K562 (cell line): ENCODE measurements around the gene ARMC6. TPM values are rescaled to one million over a fixed set of nuclear protein-coding genes. Genes with fewer than 3 reads are reported as not detected.

Source experiments
- polyA plus RNA-seq, 8 experiments: library from polyadenylated mRNA; depleted of rRNA in 4 of 8; stranded (reverse) in 5 of 8; unstranded in 3 of 8; fragments of >200 nt; fragmentation: Nextera tagmentation in 2 of 8; fragmentation: Illumina TruSeq in 1 of 8; extraction: Ambion mirVana in 2 of 8; extraction: Trizol in 1 of 8; gene quantifications; 2 replicates each; pipeline versions ENCODE4 v1.2.1 to v1.2.3, GENCODE V29; 2011 to 2014; ENCODE audit warnings: inconsistent platforms in 1 of 8, missing spikeins in 1 of 8
- total RNA-seq, 7 experiments: library from RNA; depleted of rRNA in 6 of 7; stranded (reverse); fragments of >200 nt in 6 of 7; fragmentation: Illumina TruSeq in 2 of 7; extraction: Trizol in 2 of 7; gene quantifications; 2 replicates each; pipeline versions ENCODE4 v1.2.1 to v1.2.3, GENCODE V29; 2011 to 2021; ENCODE audit warnings: low replicate concordance in 1 of 7

Gene ARMC6
- total and polyA plus RNA-seq, 9 of the 15 experiments (the other 6 are each of a cell fraction or from before 2014, with no cell fraction given), result 2.1 to 93.4 (median 63.6) TPM

Other genes with a start within 250 kb of the ARMC6 start
Only the 7 nearest of the 15 such genes appear.
- 239 and 305 TPM in 2 replicates for gene COPE, start 114.2 kb upstream of the ARMC6 start, total RNA-seq (2014; rRNA removed)
- 19.2 and 33.2 TPM in 2 replicates for gene COPE, start 114.2 kb upstream of the ARMC6 start, total RNA-seq (2014; rRNA removed; fragmentation: Illumina TruSeq; extraction: Trizol)
- gene COPE, start 114.2 kb upstream of the ARMC6 start, total RNA-seq (2015; rRNA removed; fragmentation: Illumina TruSeq; extraction: Trizol), result 130 and 147 TPM in 2 replicates
- 273 and 289 TPM in 2 replicates for gene COPE, start 114.2 kb upstream of the ARMC6 start, total RNA-seq (2021)
- gene COPE, start 114.2 kb upstream of the ARMC6 start, polyA plus RNA-seq (2011; rRNA removed), result 159 and 263 TPM in 2 replicates
- 50.1 and 152 TPM in 2 replicates for gene COPE, start 114.2 kb upstream of the ARMC6 start, polyA plus RNA-seq (2014; fragmentation: Illumina TruSeq; extraction: Trizol)
- 10 to 100 TPM in 1 of 2 experiments, 1 to 10 TPM in 1; 5.8 to 18.3 TPM for gene COPE, start 114.2 kb upstream of the ARMC6 start, polyA plus RNA-seq (2014; fragmentation: Nextera tagmentation; extraction: Ambion mirVana)
- 230 and 233 TPM in 2 replicates for gene COPE, start 114.2 kb upstream of the ARMC6 start, polyA plus RNA-seq (2014; rRNA removed)
- 113 and 149 TPM in 2 replicates for gene DDX49, start 113.9 kb upstream of the ARMC6 start, total RNA-seq (2014; rRNA removed)
- gene DDX49, start 113.9 kb upstream of the ARMC6 start, total RNA-seq (2014; rRNA removed; fragmentation: Illumina TruSeq; extraction: Trizol), result 26.2 and 45.7 TPM in 2 replicates
- 51.1 and 57.8 TPM in 2 replicates for gene DDX49, start 113.9 kb upstream of the ARMC6 start, total RNA-seq (2015; rRNA removed; fragmentation: Illumina TruSeq; extraction: Trizol)
- 78.9 and 88.6 TPM in 2 replicates for gene DDX49, start 113.9 kb upstream of the ARMC6 start, total RNA-seq (2021)
- gene DDX49, start 113.9 kb upstream of the ARMC6 start, polyA plus RNA-seq (2011; rRNA removed), result 35.6 and 43.2 TPM in 2 replicates
- 33.3 and 53.3 TPM in 2 replicates for gene DDX49, start 113.9 kb upstream of the ARMC6 start, polyA plus RNA-seq (2014; fragmentation: Illumina TruSeq; extraction: Trizol)
- 1 to 10 TPM; 1.1 to 6.3 TPM for gene DDX49, start 113.9 kb upstream of the ARMC6 start, polyA plus RNA-seq (2014; fragmentation: Nextera tagmentation; extraction: Ambion mirVana)
- 61.3 and 65.9 TPM in 2 replicates for gene DDX49, start 113.9 kb upstream of the ARMC6 start, polyA plus RNA-seq (2014; rRNA removed)
- gene HOMER3, start 92.4 kb upstream of the ARMC6 start, total RNA-seq (2014; rRNA removed), result 4.2 and 6.8 TPM in 2 replicates
- gene HOMER3, start 92.4 kb upstream of the ARMC6 start, total RNA-seq (2014; rRNA removed; fragmentation: Illumina TruSeq; extraction: Trizol), result 1.2 and 1.3 TPM in 2 replicates
- 1.5 and 2.7 TPM in 2 replicates for gene HOMER3, start 92.4 kb upstream of the ARMC6 start, total RNA-seq (2015; rRNA removed; fragmentation: Illumina TruSeq; extraction: Trizol)
- gene HOMER3, start 92.4 kb upstream of the ARMC6 start, total RNA-seq (2021), result 3.4 and 4.1 TPM in 2 replicates
- 5.1 and 10.3 TPM in 2 replicates for gene HOMER3, start 92.4 kb upstream of the ARMC6 start, polyA plus RNA-seq (2011; rRNA removed)
- 2.9 and 4.7 TPM in 2 replicates for gene HOMER3, start 92.4 kb upstream of the ARMC6 start, polyA plus RNA-seq (2014; fragmentation: Illumina TruSeq; extraction: Trizol)
- not detected for gene HOMER3, start 92.4 kb upstream of the ARMC6 start, polyA plus RNA-seq (2014; fragmentation: Nextera tagmentation; extraction: Ambion mirVana)
- 3.7 and 6.4 TPM in 2 replicates for gene HOMER3, start 92.4 kb upstream of the ARMC6 start, polyA plus RNA-seq (2014; rRNA removed)
- 50.6 and 61.7 TPM in 2 replicates for gene SUGP2, start 86 bp upstream of the ARMC6 start, total RNA-seq (2014; rRNA removed)
- gene SUGP2, start 86 bp upstream of the ARMC6 start, total RNA-seq (2014; rRNA removed; fragmentation: Illumina TruSeq; extraction: Trizol), result 63.1 and 70.8 TPM in 2 replicates
- 60.5 and 61.8 TPM in 2 replicates for gene SUGP2, start 86 bp upstream of the ARMC6 start, total RNA-seq (2015; rRNA removed; fragmentation: Illumina TruSeq; extraction: Trizol)
- 96.4 and 97.5 TPM in 2 replicates for gene SUGP2, start 86 bp upstream of the ARMC6 start, total RNA-seq (2021)
- 101 and 135 TPM in 2 replicates for gene SUGP2, start 86 bp upstream of the ARMC6 start, polyA plus RNA-seq (2011; rRNA removed)
- 82.8 and 89.9 TPM in 2 replicates for gene SUGP2, start 86 bp upstream of the ARMC6 start, polyA plus RNA-seq (2014; fragmentation: Illumina TruSeq; extraction: Trizol)
- 10 to 100 TPM; 13.1 to 22.6 TPM for gene SUGP2, start 86 bp upstream of the ARMC6 start, polyA plus RNA-seq (2014; fragmentation: Nextera tagmentation; extraction: Ambion mirVana)
- gene SUGP2, start 86 bp upstream of the ARMC6 start, polyA plus RNA-seq (2014; rRNA removed), result 93.0 and 120 TPM in 2 replicates
- 14.1 and 15.1 TPM in 2 replicates for gene SLC25A42, start 30.4 kb downstream of the ARMC6 start, total RNA-seq (2014; rRNA removed)
- gene SLC25A42, start 30.4 kb downstream of the ARMC6 start, total RNA-seq (2014; rRNA removed; fragmentation: Illumina TruSeq; extraction: Trizol), result 7.9 and 10.5 TPM in 2 replicates
- gene SLC25A42, start 30.4 kb downstream of the ARMC6 start, total RNA-seq (2015; rRNA removed; fragmentation: Illumina TruSeq; extraction: Trizol), result 8.7 and 9.9 TPM in 2 replicates
- gene SLC25A42, start 30.4 kb downstream of the ARMC6 start, total RNA-seq (2021), result 30.2 and 32.2 TPM in 2 replicates
- gene SLC25A42, start 30.4 kb downstream of the ARMC6 start, polyA plus RNA-seq (2011; rRNA removed), result 17.0 and 19.4 TPM in 2 replicates
- 16.4 and 23.3 TPM in 2 replicates for gene SLC25A42, start 30.4 kb downstream of the ARMC6 start, polyA plus RNA-seq (2014; fragmentation: Illumina TruSeq; extraction: Trizol)
- gene SLC25A42, start 30.4 kb downstream of the ARMC6 start, polyA plus RNA-seq (2014; fragmentation: Nextera tagmentation; extraction: Ambion mirVana), result 1 to 10 TPM in 1 of 2 experiments, under 1 TPM in 1; 0.59 to 2.0 TPM
- gene SLC25A42, start 30.4 kb downstream of the ARMC6 start, polyA plus RNA-seq (2014; rRNA removed), result 24.7 and 25.5 TPM in 2 replicates
- gene TMEM161A, start 104.9 kb downstream of the ARMC6 start, total RNA-seq (2014; rRNA removed), result 77.2 and 105 TPM in 2 replicates
- 15.4 and 24.5 TPM in 2 replicates for gene TMEM161A, start 104.9 kb downstream of the ARMC6 start, total RNA-seq (2014; rRNA removed; fragmentation: Illumina TruSeq; extraction: Trizol)
- gene TMEM161A, start 104.9 kb downstream of the ARMC6 start, total RNA-seq (2015; rRNA removed; fragmentation: Illumina TruSeq; extraction: Trizol), result 33.8 and 38.9 TPM in 2 replicates
- gene TMEM161A, start 104.9 kb downstream of the ARMC6 start, total RNA-seq (2021), result 76.7 and 81.2 TPM in 2 replicates
- 42.5 and 66.4 TPM in 2 replicates for gene TMEM161A, start 104.9 kb downstream of the ARMC6 start, polyA plus RNA-seq (2011; rRNA removed)
- 29.2 and 68.5 TPM in 2 replicates for gene TMEM161A, start 104.9 kb downstream of the ARMC6 start, polyA plus RNA-seq (2014; fragmentation: Illumina TruSeq; extraction: Trizol)
- gene TMEM161A, start 104.9 kb downstream of the ARMC6 start, polyA plus RNA-seq (2014; fragmentation: Nextera tagmentation; extraction: Ambion mirVana), result 1 to 10 TPM in 1 of 2 experiments, under 1 TPM in 1; 0.63 to 4.7 TPM
- gene TMEM161A, start 104.9 kb downstream of the ARMC6 start, polyA plus RNA-seq (2014; rRNA removed), result 92.3 and 98.4 TPM in 2 replicates
- 0.16 and 0.77 TPM in 2 replicates for gene MEF2B, start 136.7 kb downstream of the ARMC6 start, total RNA-seq (2014; rRNA removed)
- gene MEF2B, start 136.7 kb downstream of the ARMC6 start, total RNA-seq (2014; rRNA removed; fragmentation: Illumina TruSeq; extraction: Trizol), result not detected in 2 replicates
- gene MEF2B, start 136.7 kb downstream of the ARMC6 start, total RNA-seq (2015; rRNA removed; fragmentation: Illumina TruSeq; extraction: Trizol), result 0.14 and 0.23 TPM in 2 replicates
- 0.72 and 1.9 TPM in 2 replicates for gene MEF2B, start 136.7 kb downstream of the ARMC6 start, total RNA-seq (2021)
- 0.15 and 0.26 TPM in 2 replicates for gene MEF2B, start 136.7 kb downstream of the ARMC6 start, polyA plus RNA-seq (2011; rRNA removed)
- gene MEF2B, start 136.7 kb downstream of the ARMC6 start, polyA plus RNA-seq (2014; fragmentation: Illumina TruSeq; extraction: Trizol), result 0.65 and 1.0 TPM in 2 replicates
- gene MEF2B, start 136.7 kb downstream of the ARMC6 start, polyA plus RNA-seq (2014; fragmentation: Nextera tagmentation; extraction: Ambion mirVana), result not detected
- 0.46 and 1.1 TPM in 2 replicates for gene MEF2B, start 136.7 kb downstream of the ARMC6 start, polyA plus RNA-seq (2014; rRNA removed)